Measurements from ENCODE around the gene COL6A2.
"Not testable (repeated sequence)": the region's sequence is repeated elsewhere in the genome, so short reads cannot be mapped to it uniquely, and the experiment has no call there.

COL6A2 gene

DNA sequence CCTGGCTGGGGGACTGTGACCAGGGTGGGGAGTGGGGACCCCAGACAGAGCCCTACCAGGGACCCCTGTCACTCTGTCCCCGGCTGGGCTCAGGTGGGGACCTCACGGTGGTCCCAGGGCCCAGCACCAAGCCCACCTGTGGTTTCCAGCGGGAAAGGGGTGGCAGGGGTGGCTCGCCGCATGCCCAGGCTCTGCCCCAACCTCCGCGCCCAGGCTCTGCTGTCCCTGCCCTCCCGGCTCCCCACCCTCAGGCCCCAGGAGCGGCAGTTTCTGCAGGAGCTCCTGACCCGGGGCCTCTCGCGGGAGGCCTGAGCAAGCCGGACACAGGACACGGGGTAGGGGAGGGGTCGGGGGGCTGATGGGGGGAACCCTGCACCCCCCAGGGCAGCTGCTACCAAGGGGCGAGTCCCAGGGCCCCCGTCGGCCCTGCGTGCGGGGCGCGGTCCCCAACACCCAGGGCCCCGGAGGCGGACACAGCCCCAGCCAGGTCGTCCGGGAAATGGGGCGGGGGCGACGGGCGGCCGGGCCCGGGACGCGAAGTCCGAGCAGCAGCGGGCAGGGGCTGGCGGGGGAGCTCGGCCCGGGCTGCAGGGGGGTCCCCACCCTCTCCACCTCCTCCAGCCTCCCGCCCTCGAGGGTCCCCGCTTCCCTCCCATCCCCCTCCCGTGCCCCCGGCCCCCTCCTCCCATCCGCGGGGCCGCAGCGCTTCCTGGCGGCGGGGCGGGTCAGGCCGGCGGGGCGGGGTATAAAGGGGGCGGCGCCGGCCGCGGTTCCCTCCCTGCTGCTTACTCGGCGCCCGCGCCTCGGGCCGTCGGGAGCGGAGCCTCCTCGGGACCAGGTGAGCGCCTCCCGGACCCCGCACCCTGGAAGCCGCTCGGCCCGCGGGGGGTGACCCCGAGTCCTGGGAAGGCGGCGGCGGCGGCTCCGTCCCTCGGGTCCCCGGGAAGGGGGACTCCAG is at the start of gene COL6A2:
Gene COL6A2 (plus strand): TSS at position 777 of the 958 bp plus-strand sequence.
- DNase-seq (ENCODE audit: low spot score) = peak; percentile 27

DNA sequence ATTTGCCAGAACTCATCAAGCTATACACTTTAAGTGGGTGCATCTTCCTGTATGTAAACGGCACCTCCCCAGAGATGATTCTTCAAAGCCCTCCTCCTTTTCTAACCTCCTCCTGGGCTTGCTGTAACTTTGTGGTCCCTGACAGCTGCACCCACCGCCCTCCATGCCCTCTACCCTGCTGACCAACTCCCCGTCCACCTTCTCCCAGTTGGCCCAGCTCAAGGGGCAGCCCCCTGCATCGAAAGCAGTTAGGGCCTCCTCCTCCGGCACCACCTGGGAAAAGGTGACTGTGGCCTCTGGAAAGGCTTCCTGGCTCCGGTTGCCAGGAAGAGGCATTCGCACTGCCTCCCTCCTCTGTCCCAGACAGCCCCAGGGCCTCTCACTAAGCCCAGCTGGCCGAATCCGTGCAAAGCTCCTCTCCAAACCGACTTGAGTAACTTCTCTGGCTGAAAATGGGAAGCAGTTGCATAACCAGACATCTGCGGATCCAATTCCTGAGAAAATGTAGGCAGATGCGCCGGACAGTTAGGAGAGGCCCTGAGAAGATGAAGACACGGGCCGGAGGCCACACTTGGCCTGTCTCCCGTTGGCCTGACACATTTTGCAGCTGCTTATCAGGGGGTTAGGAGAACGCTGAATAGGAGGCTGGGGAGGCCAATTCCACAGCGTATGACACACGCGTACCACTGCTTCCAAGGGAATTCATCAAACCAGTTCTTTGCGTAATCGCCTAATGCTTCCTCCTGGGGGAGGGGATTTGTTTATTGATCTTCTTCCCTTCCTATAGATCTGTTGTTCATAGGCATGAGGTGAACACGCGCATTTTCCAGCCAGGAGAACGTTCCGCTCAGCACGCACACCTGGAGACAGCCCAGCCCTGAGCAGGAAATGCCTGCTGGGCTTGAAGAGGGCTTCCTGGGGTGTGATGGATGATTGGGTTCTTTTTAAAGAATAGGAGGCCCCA is 48.7 kb upstream of the COL6A2 start:
- DNase-seq (ENCODE audit: low spot score) = no peak

- no peak for DNase-seq (ENCODE audit: low spot score)
These were observed 47.8 kb upstream of the COL6A2 start for GRCh38 chr21:46049890-46050667.

GRCh38 chr21:46050668-46051378 is 47.1 kb upstream of the COL6A2 start:
- DNase-seq (ENCODE audit: low spot score) = no peak

- DNase-seq (ENCODE audit: low spot score) = no peak
These were observed 46.5 kb upstream of the COL6A2 start for GRCh38 chr21:46051379-46051770.

DNA sequence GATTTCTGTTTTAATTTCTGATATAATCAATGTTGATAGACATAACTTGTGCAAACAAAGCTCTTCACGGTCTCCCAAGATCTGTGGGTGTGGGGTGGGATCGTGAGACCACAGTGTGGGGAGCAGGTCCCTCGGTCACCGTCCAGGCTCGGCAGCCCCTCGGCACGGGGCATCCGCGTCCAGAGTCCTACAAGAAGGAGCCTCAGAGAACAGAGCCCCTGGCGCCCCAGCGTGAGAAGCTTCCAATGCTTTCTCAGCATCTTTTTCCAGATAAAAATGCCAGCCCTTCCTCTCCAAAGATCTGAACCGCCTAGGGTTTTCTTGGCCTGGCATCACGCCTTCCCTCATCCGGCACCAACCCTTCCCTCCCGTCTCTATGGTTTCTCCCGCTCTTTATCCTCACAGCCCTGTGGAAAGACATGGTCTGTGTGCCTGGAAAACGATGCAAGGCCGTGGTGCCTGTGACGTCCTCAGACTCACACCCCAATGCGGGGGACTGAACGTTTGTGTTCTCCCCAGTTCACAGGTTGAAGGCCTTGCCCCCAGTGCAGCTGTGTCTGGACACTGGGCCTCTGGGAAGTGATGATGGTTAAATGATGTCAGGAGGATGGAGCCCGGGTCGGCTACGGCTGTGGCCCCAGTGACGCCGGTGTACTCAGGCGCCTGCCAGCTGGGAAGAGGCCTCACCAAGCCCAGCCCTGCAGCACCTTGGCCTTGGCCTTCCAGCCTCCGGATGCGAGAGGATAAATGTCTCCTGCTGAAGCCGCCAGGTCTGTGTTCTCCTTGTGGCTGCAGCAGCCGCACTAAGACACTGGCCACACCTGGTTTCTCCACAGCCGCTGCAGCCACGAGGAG is 45.9 kb upstream of the COL6A2 start:
- DNase-seq (ENCODE audit: low spot score) = no peak

DNA sequence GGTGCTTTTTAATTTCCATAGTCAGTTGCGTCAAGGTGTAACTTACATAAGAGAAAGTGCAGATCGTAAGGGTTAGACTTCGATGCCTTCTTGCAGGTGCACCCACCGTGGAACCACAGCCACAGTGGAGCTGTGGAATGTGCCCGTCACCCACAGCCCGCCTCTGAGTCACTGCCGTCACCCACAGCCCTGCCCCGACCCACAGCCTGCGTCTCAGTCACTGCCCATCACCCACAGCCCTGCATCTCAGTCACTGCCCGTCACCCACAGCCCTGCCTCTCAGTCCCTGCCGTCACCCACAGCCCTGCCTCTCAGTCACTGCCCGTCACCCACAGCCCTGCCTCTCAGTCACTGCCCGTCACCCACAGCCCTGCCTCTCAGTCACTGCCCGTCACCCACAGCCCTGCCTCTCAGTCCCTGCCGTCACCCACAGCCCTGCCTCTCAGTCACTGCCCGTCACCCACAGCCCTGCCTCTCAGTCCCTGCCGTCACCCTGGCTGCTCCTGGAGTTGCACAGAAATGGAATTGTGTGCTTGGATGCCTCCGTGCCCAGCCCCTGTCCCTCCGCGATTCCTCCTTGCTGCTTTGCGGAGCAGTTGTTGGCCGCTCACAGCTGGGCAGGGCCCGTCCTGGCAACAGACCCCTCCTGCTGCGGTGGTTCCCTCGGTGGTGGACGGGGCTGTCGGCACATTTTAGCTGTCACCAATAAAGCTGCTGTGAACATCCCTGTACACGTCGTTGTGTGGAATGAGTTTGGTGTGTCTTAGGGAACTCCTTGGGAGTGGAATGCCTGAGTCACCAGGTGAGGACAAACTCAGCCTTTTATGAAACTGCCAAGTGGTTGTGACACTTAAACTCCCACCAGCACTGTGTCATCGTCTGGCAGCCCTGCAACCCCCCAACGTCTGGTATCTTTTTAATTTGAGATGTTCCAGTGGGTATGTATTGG is 44.9 kb upstream of the COL6A2 start:
- peak; percentile 94 for DNase-seq (ENCODE audit: low spot score)

DNA sequence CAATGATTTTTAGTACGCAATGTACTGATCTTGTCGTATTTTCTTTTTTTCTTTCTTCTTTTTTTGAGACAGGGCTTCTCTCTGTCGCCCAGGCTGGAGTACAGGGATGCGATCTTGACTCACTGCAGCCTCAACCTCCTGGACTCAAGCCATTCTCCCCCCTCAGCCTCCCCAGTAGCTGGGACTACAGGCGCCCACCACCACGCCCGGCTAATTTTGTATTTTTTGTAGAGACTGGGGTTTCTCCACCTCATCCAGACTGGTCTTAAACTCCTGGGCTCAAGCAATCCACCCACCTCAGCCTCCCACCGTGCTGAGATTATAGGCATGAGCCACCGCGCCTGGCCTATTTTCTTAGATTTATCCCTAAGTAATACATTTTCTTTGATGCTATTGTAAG is 43.9 kb upstream of the COL6A2 start:
- DNase-seq (ENCODE audit: low spot score) = no peak

GRCh38 chr21:46054451-46054881 is 43.4 kb upstream of the COL6A2 start:
- no peak for DNase-seq (ENCODE audit: low spot score)

DNA sequence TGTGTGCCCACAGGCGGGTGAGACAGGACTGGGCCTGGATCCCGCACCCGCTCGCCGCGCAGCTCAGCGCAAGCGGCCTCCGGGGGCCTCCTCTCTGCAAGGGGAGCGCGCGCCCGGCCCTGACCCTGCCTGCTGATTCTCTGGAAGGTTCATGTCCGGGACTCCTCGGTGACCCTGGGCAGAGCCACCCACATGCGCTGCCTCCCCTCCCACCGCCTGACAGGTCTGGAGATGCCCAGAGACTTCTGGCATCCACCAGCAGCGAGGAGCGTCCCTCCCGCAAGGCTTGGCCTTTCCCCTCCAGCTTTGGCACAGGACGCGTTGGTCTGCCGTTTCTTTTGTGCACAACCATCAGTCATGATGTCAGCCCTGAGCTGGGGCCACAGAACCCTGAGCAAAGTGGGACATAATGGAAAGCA is 42.0 kb upstream of the COL6A2 start:
- no peak for DNase-seq (ENCODE audit: low spot score)

GRCh38 chr21:46056450-46056903 is 41.4 kb upstream of the COL6A2 start:
- no peak for DNase-seq (ENCODE audit: low spot score)

GRCh38 chr21:46057111-46057709 is 40.7 kb upstream of the COL6A2 start:
- no peak for DNase-seq (ENCODE audit: low spot score)

DNA sequence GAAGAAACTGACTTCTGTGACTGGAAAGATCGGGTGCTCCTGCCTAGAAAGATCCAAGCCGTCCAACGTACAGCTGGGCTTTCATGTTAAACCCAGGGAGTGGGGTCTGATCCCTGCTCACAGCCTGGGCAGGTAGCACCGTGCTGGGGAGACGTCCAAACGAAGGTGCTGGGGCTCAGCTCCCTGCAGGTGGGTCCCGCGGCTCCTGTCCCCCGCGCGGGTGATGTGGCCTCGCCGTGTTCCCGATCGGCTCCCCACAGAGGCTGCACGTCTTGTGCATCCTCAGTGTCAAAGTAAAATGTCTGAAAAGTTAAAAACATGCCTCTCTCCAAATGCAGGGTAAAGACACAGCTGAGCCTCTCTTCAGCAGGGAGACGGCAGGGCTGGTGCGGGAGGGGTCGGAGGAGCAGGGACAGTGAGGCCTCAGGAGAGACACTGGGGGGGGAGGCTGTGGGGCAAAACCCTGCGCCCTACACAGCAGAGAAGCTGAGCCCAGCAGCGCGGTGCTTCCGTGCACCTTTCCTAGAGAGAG is 40.1 kb upstream of the COL6A2 start:
- DNase-seq (ENCODE audit: low spot score) = no peak

DNA sequence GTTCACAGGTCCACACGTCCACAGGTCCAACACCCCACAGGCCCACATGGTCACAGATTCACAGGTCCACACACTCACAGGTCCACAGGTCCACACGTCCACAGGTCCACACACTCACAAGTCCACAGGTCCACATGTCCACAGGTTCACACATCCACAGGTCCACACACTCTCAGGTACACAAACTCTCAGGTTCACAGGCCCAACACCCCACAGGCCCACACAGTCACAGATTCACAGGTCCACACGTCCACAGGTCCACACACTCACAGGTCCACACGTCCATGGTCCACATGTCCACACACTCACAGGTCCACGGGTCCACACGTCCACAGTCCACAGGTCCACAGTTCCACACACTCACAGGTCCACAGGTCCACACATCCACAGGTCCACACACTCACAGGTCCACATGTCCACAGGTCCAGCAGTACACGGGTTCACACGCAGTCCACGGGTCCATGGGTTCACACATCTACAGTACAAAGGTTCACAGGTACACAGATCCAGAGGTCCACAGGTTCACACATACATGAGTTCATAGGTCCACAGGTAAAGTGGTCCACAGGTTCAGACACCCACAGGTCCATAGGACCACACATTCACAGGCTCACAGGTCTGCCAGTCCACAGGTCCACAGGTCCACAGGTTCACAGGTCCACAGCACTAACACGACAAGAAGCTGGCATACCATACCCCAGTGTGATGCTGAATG is 39.3 kb upstream of the COL6A2 start:
- no peak for DNase-seq (ENCODE audit: low spot score)

DNA sequence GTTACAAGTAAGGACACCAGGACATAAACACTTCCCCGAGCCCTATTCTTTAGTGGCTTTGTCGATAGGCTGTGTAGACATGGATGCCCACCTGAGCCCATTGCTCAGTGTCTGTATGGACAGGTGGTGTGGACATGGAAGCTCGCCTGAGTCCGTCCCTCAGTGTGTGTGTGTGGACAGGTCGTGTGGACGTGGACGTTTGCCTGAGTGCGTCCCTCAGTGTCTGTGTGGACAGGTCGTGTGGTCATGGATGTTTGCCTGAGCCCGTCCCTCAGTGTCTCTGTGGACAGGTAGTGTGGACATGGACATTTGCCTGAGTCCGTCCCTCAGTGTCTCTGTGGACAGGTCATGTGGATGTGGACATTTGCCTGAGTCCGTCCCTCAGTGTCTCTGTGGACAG is 38.7 kb upstream of the COL6A2 start:
- DNase-seq (ENCODE audit: low spot score) = no peak

DNA sequence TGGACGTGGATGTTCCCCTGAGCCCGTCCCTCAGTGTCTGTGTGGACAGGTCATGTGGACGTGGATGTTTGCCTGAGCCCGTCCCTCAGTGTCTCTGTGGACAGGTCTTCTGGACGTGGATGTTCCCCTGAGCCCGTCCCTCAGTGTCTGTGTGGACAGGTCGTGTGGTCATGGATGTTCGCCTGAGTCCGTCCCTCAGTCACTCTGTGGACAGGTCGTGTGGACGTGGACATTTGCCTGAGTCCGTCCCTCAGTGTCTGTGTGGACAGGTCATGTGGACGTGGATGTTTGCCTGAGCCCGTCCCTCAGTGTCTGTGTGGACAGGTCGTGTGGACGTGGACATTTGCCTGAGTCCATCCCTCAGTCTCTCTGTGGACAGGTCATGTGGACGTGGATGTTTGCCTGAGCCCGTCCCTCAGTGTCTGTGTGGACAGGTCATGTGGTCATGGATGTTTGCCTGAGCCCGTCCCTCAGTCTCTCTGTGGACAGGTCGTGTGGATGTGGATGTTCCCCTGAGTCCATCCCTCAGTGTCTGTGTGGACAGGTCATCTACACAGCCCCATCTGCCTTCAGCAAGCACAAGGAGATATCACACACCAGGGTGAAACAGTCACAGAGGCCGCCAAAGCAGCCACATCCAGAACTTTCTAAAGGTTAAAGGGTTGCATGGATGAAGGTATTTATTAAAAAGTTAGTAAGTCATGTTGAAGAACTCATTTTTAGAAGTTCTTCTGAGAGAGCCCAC is 38.0 kb upstream of the COL6A2 start:
- DNase-seq (ENCODE audit: low spot score) = not testable (repeated sequence)

DNA sequence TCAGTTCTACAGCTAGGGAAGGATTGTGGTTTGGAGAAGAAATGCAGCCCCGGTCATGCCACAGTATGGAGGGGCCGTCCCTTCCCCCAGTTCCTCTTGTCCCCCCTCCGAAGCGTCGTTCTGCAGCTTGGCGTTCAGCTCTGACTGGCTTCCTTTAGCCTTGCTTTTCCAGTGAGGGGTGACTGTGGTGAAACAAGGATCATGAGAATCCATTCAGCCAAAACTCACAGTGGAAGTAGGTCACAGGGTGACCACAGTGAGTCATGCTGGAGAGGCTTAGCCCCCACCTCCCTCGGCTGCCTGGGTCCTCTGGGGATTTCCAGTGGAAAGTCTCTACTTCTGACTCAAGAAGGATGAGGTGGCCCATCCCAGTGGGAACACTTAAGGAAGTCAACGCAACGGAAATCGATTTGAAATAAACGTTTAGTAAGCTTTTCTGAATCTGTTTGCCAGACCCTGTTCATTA is 37.3 kb upstream of the COL6A2 start:
- peak; percentile 96 for DNase-seq (ENCODE audit: low spot score)

Measured in kidney tubule cell (primary cell).